ENCODE data around the gene B3GNT2.

The B3GNT2 gene

GRCh38 chr2:62204998-62205496 is 9.1 kb downstream of the B3GNT2 start:
- Mint-ChIP-seq H3K27me3 (no peaks in the 10 kb centered on the region), H3K27ac (no peak overlapping the region), H3K4me1 (ENCODE audit: low read depth) (peaks cover 65% of the 10 kb centered on the region), H3K36me3 (ENCODE audit: low read depth) (peaks cover 6% of the 10 kb centered on the region), H3K9me3 (no peaks in the 10 kb centered on the region), H3K4me3 (no peak overlapping the region)
- intact Hi-C loops (cut with micrococcal nuclease) = no loop called here

GRCh38 chr2:62205554-62205953 is 9.6 kb downstream of the B3GNT2 start:
- Mint-ChIP-seq H3K36me3 (ENCODE audit: low read depth) (peaks cover 6% of the 10 kb centered on the region), H3K9me3 (no peaks in the 10 kb centered on the region), H3K4me1 (ENCODE audit: low read depth) (peaks cover 64% of the 10 kb centered on the region), H3K4me3 (no peak overlapping the region), H3K27me3 (no peaks in the 10 kb centered on the region), H3K27ac (no peak overlapping the region)
- intact Hi-C loops (cut with micrococcal nuclease) = no loop called here

- intact Hi-C loops (cut with micrococcal nuclease) = no loop called here
- Mint-ChIP-seq H3K4me1 (ENCODE audit: low read depth) (peaks cover 60% of the 10 kb centered on the region), H3K36me3 (ENCODE audit: low read depth) (peaks cover 6% of the 10 kb centered on the region), H3K9me3 (no peaks in the 10 kb centered on the region), H3K27me3 (no peaks in the 10 kb centered on the region), H3K27ac (no peak overlapping the region), H3K4me3 (no peak overlapping the region)
These were observed 10.1 kb downstream of the B3GNT2 start for GRCh38 chr2:62206024-62206423.

DNA sequence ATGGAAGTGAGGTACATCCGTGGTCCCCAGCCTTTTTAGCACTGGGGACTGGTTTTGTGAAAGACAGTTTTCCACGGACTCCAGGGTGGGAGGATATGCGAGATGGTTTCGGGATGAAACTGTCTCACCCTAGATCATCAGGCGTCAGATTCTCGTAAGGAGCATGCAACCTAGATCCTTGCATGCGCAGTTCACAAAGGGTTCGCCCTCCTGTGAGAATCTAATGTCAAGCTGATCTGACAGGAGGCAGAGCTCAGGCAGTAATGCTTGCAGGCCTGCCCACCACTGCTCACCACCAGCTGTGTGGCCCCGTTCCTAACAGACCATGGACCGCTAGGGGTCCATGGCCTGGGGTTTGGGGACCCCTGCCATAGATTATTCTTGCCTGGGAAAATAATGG is 11.6 kb downstream of the B3GNT2 start:
- Mint-ChIP-seq H3K27me3 (no peaks in the 10 kb centered on the region), H3K36me3 (ENCODE audit: low read depth) (peaks cover 18% of the 10 kb centered on the region), H3K9me3 (peaks cover 14% of the 10 kb centered on the region), H3K27ac (no peak overlapping the region), H3K4me3 (no peak overlapping the region), H3K4me1 (ENCODE audit: low read depth) (peaks cover 62% of the 10 kb centered on the region)
- intact Hi-C loops (cut with micrococcal nuclease) = no loop called here

- no peaks in the 10 kb centered on the region for H3K27me3 Mint-ChIP-seq
- peaks cover 58% of the 10 kb centered on the region for H3K4me1 Mint-ChIP-seq (ENCODE audit: low read depth)
- H3K9me3 Mint-ChIP-seq = peaks cover 14% of the 10 kb centered on the region
- peak overlapping the region; percentile 9 for H3K27ac Mint-ChIP-seq
- intact Hi-C loops (cut with micrococcal nuclease) = no loop called here
- H3K36me3 Mint-ChIP-seq (ENCODE audit: low read depth) = peaks cover 19% of the 10 kb centered on the region
- no peak overlapping the region for H3K4me3 Mint-ChIP-seq
These were observed 12.3 kb downstream of the B3GNT2 start for GRCh38 chr2:62208074-62208757.

DNA sequence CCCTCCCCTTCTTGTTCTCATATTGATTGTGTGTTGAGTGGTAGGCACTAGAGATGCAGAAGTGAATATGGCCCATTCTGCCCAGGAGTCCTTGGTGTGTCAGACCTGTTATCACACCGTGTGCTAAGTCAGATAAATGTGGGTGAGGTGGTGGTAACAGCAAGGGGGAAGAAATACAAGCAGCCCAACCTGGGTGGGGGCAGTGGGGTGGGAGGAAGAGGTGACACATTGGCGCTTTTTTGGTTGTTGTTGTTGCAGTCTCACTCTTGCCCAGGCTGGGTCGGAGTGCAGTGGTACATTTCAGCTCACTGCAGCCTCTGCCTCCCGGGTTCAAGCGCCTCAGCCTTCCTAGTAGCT is 12.8 kb downstream of the B3GNT2 start:
- no peak overlapping the region for H3K4me3 Mint-ChIP-seq
- intact Hi-C loops (cut with micrococcal nuclease) = no loop called here
- no peaks in the 10 kb centered on the region for H3K27me3 Mint-ChIP-seq
- peak overlapping the region; percentile 9 for H3K27ac Mint-ChIP-seq
- peaks cover 19% of the 10 kb centered on the region for H3K36me3 Mint-ChIP-seq (ENCODE audit: low read depth)
- peaks cover 58% of the 10 kb centered on the region for H3K4me1 Mint-ChIP-seq (ENCODE audit: low read depth)
- peaks cover 14% of the 10 kb centered on the region for H3K9me3 Mint-ChIP-seq

DNA sequence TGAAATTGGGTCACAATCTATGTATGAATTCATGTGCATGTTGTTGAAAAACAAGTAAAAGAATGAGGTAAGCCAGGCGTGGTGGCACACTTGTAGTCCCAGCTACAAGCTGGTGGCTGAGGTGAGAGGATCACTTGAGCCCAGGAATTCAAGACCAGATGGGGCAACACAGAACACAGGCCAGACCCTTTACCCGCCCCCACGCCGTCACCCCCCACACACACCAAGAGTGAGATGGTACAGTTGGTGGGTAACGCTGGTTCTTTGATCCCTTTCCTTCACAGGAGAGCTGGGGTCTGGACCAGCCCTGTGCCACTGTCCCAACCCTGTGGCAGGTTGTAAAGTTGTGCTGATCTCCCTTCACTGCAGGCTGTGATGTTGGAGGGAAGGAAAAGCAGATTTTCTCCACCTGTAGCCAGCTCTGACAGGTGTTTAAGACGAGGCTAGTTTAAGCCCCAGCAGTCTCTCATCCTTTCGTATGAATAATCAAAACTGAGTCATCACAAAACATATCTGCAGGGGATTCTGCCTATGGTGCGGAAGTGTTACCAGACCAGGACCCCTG is 13.6 kb downstream of the B3GNT2 start:
- H3K36me3 Mint-ChIP-seq (ENCODE audit: low read depth) = peaks cover 19% of the 10 kb centered on the region
- H3K4me3 Mint-ChIP-seq = no peak overlapping the region
- no peak overlapping the region for H3K27ac Mint-ChIP-seq
- no peaks in the 10 kb centered on the region for H3K27me3 Mint-ChIP-seq
- H3K4me1 Mint-ChIP-seq (ENCODE audit: low read depth) = peaks cover 65% of the 10 kb centered on the region
- intact Hi-C loops (cut with micrococcal nuclease) = no loop called here
- H3K9me3 Mint-ChIP-seq = peaks cover 14% of the 10 kb centered on the region

- no peak overlapping the region for H3K4me3 Mint-ChIP-seq
- intact Hi-C loops (cut with micrococcal nuclease) = no loop called here
- peaks cover 87% of the 10 kb centered on the region for H3K4me1 Mint-ChIP-seq (ENCODE audit: low read depth)
- peaks cover 14% of the 10 kb centered on the region for H3K9me3 Mint-ChIP-seq
- H3K36me3 Mint-ChIP-seq (ENCODE audit: low read depth) = peaks cover 13% of the 10 kb centered on the region
- H3K27ac Mint-ChIP-seq = peak overlapping the region; percentile 5
- H3K27me3 Mint-ChIP-seq = no peaks in the 10 kb centered on the region
These were observed 19.6 kb downstream of the B3GNT2 start for GRCh38 chr2:62215306-62216064.

- H3K4me1 Mint-ChIP-seq (ENCODE audit: low read depth) = peaks cover 93% of the 10 kb centered on the region
- intact Hi-C loops (cut with micrococcal nuclease) = no loop called here
- H3K27ac Mint-ChIP-seq = peak overlapping the region; percentile 5
- no peaks in the 10 kb centered on the region for H3K27me3 Mint-ChIP-seq
- H3K36me3 Mint-ChIP-seq (ENCODE audit: low read depth) = peaks cover 13% of the 10 kb centered on the region
- peaks cover 14% of the 10 kb centered on the region for H3K9me3 Mint-ChIP-seq
- no peak overlapping the region for H3K4me3 Mint-ChIP-seq
These were observed 20.2 kb downstream of the B3GNT2 start for GRCh38 chr2:62216113-62216512.

- H3K27ac Mint-ChIP-seq = no peak overlapping the region
These were observed 20.7 kb downstream of the B3GNT2 start for GRCh38 chr2:62216616-62217015.

GRCh38 chr2:62217421-62217820 is 21.5 kb downstream of the B3GNT2 start:
- H3K27me3 Mint-ChIP-seq = no peaks in the 10 kb centered on the region
- no peak overlapping the region for H3K4me3 Mint-ChIP-seq
- H3K36me3 Mint-ChIP-seq (ENCODE audit: low read depth) = peaks cover 5% of the 10 kb centered on the region
- intact Hi-C loops (cut with micrococcal nuclease) = no loop called here
- peaks cover under 1% of the 10 kb centered on the region for H3K9me3 Mint-ChIP-seq
- no peak overlapping the region for H3K27ac Mint-ChIP-seq
- peaks cover 94% of the 10 kb centered on the region for H3K4me1 Mint-ChIP-seq (ENCODE audit: low read depth)

More at GRCh38 chr2:62216616-62217015, 20.7 kb downstream of the B3GNT2 start:
- Mint-ChIP-seq H3K27me3 (no peaks in the 10 kb centered on the region), H3K4me1 (ENCODE audit: low read depth) (peaks cover 95% of the 10 kb centered on the region), H3K9me3 (peaks cover 9% of the 10 kb centered on the region), H3K36me3 (ENCODE audit: low read depth) (peaks cover 9% of the 10 kb centered on the region), H3K4me3 (no peak overlapping the region)
- intact Hi-C loops (cut with micrococcal nuclease) = no loop called here

- Mint-ChIP-seq H3K27ac (no peak overlapping the region), H3K36me3 (ENCODE audit: low read depth) (peaks cover 10% of the 10 kb centered on the region), H3K4me3 (no peak overlapping the region), H3K9me3 (no peaks in the 10 kb centered on the region), H3K4me1 (ENCODE audit: low read depth) (peaks cover 94% of the 10 kb centered on the region), H3K27me3 (no peaks in the 10 kb centered on the region)
- intact Hi-C loops (cut with micrococcal nuclease) = no loop called here
These were observed 22.1 kb downstream of the B3GNT2 start for GRCh38 chr2:62217970-62218369.

DNA sequence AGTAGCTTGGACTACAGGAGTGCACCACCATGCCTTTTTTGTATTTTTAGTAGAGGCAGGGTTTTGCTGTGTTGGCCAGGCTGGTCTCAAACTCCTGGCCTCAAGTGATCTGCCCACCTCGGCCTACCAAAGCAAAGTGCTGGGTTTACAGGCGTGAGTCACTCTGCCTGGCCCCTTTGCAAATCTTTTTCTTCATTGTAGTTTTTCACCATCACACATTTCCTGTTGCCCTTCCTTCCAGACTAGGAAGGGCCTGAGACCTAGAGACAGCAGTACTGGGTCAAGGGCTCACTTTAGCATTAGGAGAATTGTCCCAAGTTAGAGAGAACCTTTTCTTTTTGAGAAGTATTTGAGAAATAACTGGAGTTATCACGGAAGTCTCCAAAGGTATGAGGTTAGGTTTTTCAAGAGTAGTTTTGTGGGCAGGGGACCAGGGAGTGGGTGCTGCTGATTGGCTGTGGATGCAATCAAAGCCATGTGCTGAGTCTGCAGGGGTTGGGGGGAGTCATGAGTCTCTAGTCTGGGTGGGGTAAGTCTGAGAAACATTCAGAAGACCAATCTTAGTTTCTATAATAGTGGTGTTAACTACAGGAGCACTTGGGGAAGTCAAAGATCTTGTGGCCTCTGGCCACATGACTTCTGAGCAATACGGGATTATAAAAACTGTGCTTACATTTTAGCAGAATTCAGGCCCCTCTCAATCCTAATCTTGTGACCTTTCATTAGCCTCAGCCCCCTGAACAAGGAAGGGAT is 23.7 kb downstream of the B3GNT2 start:
- H3K4me3 Mint-ChIP-seq = no peak overlapping the region
- H3K27me3 Mint-ChIP-seq = no peaks in the 10 kb centered on the region
- H3K9me3 Mint-ChIP-seq = no peaks in the 10 kb centered on the region
- peaks cover 78% of the 10 kb centered on the region for H3K4me1 Mint-ChIP-seq (ENCODE audit: low read depth)
- intact Hi-C loops (cut with micrococcal nuclease) = no loop called here
- peak overlapping the region; percentile 66 for H3K27ac Mint-ChIP-seq
- peaks cover 20% of the 10 kb centered on the region for H3K36me3 Mint-ChIP-seq (ENCODE audit: low read depth)

DNA sequence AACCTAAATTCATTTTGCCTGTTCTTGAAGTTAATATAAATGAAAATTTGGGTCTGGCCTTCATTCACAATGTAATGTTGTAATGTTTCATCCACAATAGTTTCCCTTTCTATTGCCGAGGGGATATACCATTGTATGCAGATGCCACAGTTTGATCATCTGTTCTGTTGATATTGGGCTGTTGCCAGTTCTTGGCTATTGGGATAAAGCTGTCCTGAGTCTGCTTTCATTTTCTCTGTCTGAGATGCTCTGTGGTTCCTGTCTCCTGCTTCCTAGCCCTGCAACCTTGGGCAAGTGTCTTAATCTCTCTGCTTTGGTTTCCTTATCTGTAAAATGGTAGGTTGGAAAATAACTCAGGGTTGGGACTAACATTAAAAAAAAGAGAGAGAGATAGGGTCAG is 25.2 kb downstream of the B3GNT2 start:
- no peak overlapping the region for H3K4me3 Mint-ChIP-seq
- H3K4me1 Mint-ChIP-seq (ENCODE audit: low read depth) = peaks cover 62% of the 10 kb centered on the region
- no peaks in the 10 kb centered on the region for H3K9me3 Mint-ChIP-seq
- H3K27ac Mint-ChIP-seq = no peak overlapping the region
- H3K36me3 Mint-ChIP-seq (ENCODE audit: low read depth) = peaks cover 32% of the 10 kb centered on the region
- intact Hi-C loops (cut with micrococcal nuclease) = no loop called here
- H3K27me3 Mint-ChIP-seq = no peaks in the 10 kb centered on the region
